Measurements from ENCODE around the gene FANCC.

GRCh38 chr9:95349091-95350038 is 31.9 kb upstream of the FANCC start:
- TF ChIP-seq CTCF (IDR thresholded peaks at IDR 0.05): no peak
- no peak for TF ChIP-seq POLR2A (IDR thresholded peaks at IDR 0.05)
